Panc1 (cell line): ENCODE results near the gene ADH5.

Experiments
- POLR2AphosphoS5 ChIP-seq: IDR thresholded peaks from 2 replicates; pipeline ENCODE4 v1.6.1; 2012; ENCODE audit warnings: mild to moderate bottlenecking, low read depth, low read length, moderate library complexity
- SIN3A ChIP-seq: IDR thresholded peaks from 2 replicates; pipeline ENCODE4 v1.6.1; 2012; ENCODE audit warnings: low read depth, mild to moderate bottlenecking, low read length, moderate library complexity, borderline replicate concordance; ENCODE audit not compliant: insufficient read depth
- TCF7L2 ChIP-seq: IDR thresholded peaks from 2 replicates; pipeline ENCODE4 v1.6.1; 2011; ENCODE audit warnings: mild to moderate bottlenecking, low read depth, low read length, inconsistent platforms
- TF ChIP-seq, protein P1 (sequence below): fragments of 450-650 bp; IDR thresholded peaks from 2 replicates; pipeline ENCODE4 v1.5.1; 2017; ENCODE audit warnings: mild to moderate bottlenecking
- TF ChIP-seq, protein P2 (sequence below), 2 experiments: IDR thresholded peaks; 2 replicates each; pipeline ENCODE4 v1.6.1; 2011 to 2012; ENCODE audit warnings: low read depth in 2 of 2, control low read depth in 1 of 2, low read length in 1 of 2, mild to moderate bottlenecking in 1 of 2, moderate library complexity in 1 of 2; ENCODE audit not compliant: insufficient read depth in 1 of 2

- TF ChIP-seq, protein P1, sequence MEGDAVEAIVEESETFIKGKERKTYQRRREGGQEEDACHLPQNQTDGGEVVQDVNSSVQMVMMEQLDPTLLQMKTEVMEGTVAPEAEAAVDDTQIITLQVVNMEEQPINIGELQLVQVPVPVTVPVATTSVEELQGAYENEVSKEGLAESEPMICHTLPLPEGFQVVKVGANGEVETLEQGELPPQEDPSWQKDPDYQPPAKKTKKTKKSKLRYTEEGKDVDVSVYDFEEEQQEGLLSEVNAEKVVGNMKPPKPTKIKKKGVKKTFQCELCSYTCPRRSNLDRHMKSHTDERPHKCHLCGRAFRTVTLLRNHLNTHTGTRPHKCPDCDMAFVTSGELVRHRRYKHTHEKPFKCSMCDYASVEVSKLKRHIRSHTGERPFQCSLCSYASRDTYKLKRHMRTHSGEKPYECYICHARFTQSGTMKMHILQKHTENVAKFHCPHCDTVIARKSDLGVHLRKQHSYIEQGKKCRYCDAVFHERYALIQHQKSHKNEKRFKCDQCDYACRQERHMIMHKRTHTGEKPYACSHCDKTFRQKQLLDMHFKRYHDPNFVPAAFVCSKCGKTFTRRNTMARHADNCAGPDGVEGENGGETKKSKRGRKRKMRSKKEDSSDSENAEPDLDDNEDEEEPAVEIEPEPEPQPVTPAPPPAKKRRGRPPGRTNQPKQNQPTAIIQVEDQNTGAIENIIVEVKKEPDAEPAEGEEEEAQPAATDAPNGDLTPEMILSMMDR, result no peak
- TF ChIP-seq, protein P2, sequence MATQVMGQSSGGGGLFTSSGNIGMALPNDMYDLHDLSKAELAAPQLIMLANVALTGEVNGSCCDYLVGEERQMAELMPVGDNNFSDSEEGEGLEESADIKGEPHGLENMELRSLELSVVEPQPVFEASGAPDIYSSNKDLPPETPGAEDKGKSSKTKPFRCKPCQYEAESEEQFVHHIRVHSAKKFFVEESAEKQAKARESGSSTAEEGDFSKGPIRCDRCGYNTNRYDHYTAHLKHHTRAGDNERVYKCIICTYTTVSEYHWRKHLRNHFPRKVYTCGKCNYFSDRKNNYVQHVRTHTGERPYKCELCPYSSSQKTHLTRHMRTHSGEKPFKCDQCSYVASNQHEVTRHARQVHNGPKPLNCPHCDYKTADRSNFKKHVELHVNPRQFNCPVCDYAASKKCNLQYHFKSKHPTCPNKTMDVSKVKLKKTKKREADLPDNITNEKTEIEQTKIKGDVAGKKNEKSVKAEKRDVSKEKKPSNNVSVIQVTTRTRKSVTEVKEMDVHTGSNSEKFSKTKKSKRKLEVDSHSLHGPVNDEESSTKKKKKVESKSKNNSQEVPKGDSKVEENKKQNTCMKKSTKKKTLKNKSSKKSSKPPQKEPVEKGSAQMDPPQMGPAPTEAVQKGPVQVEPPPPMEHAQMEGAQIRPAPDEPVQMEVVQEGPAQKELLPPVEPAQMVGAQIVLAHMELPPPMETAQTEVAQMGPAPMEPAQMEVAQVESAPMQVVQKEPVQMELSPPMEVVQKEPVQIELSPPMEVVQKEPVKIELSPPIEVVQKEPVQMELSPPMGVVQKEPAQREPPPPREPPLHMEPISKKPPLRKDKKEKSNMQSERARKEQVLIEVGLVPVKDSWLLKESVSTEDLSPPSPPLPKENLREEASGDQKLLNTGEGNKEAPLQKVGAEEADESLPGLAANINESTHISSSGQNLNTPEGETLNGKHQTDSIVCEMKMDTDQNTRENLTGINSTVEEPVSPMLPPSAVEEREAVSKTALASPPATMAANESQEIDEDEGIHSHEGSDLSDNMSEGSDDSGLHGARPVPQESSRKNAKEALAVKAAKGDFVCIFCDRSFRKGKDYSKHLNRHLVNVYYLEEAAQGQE (IDR thresholded peaks at IDR 0.05; ENCODE audit: insufficient read depth in 1 of 2, low read depth in 2 of 2, low read length in 1 of 2), result no peak
- TF ChIP-seq SIN3A, result no peak
- TF ChIP-seq TCF7L2, result no peak
- TF ChIP-seq POLR2AphosphoS5, result no peak
Observed at GRCh38 chr4:99090481-99091215, 2.1 kb upstream of the ADH5 start.
